IPS-18c (cell line): ENCODE data around the gene SMIM21.

Source experiments
- H3K4me3 ChIP-seq: 2 replicates; pipeline ENCODE4 v1.7.0; 2013; ENCODE audit warnings: low read depth, mild to moderate bottlenecking, low read length, moderate library complexity; ENCODE audit not compliant: insufficient read depth
- H3K9me3 ChIP-seq: one replicate; pipeline ENCODE4 v1.6.1; 2013; ENCODE audit warnings: mild to moderate bottlenecking, low read length, moderate library complexity; ENCODE audit not compliant: control insufficient read depth, insufficient read depth

SMIM21 gene

GRCh38 chr18:75393721-75394120 is 33.8 kb downstream of the SMIM21 start:
- no peak overlapping the region for H3K4me3 ChIP-seq
- H3K9me3 ChIP-seq, result no peaks in the 10 kb centered on the region

- Histone ChIP-seq H3K9me3 (no peaks in the 10 kb centered on the region), H3K4me3 (no peak overlapping the region)
Measured at GRCh38 chr18:75392226-75392578, 35.3 kb downstream of the SMIM21 start.

- Histone ChIP-seq H3K9me3 (no peaks in the 10 kb centered on the region), H3K4me3 (no peak overlapping the region)
Measured at GRCh38 chr18:75391279-75392225, 36.0 kb downstream of the SMIM21 start.

- Histone ChIP-seq H3K4me3 (no peak overlapping the region), H3K9me3 (no peaks in the 10 kb centered on the region)
Measured at GRCh38 chr18:75390854-75391253, 36.6 kb downstream of the SMIM21 start.

- H3K4me3 ChIP-seq, result no peak overlapping the region
- H3K9me3 ChIP-seq, result no peaks in the 10 kb centered on the region
Measured at GRCh38 chr18:75384144-75384543, 43.4 kb downstream of the SMIM21 start.

GRCh38 chr18:75378376-75379315 is 48.9 kb downstream of the SMIM21 start:
- no peak overlapping the region for H3K4me3 ChIP-seq
- H3K9me3 ChIP-seq, result no peaks in the 10 kb centered on the region

- Histone ChIP-seq H3K4me3 (no peak overlapping the region), H3K9me3 (no peaks in the 10 kb centered on the region)
Measured at GRCh38 chr18:75377926-75378325, 49.6 kb downstream of the SMIM21 start.

- H3K4me3 ChIP-seq, result no peak overlapping the region
- no peaks in the 10 kb centered on the region for H3K9me3 ChIP-seq
Measured at GRCh38 chr18:75377258-75377657, 50.2 kb downstream of the SMIM21 start.

- Histone ChIP-seq H3K4me3 (no peak overlapping the region), H3K9me3 (no peaks in the 10 kb centered on the region)
Measured at GRCh38 chr18:75376004-75376403, 51.5 kb downstream of the SMIM21 start.

- Histone ChIP-seq H3K9me3 (no peaks in the 10 kb centered on the region), H3K4me3 (no peak overlapping the region)
Measured at GRCh38 chr18:75375341-75375740, 52.2 kb downstream of the SMIM21 start.

- no peaks in the 10 kb centered on the region for H3K9me3 ChIP-seq
- H3K4me3 ChIP-seq, result no peak overlapping the region
Measured at GRCh38 chr18:75374466-75374865, 53.0 kb downstream of the SMIM21 start.

- Histone ChIP-seq H3K9me3 (no peaks in the 10 kb centered on the region), H3K4me3 (no peak overlapping the region)
Measured at GRCh38 chr18:75369026-75369721, 58.3 kb downstream of the SMIM21 start.

GRCh38 chr18:75365837-75366236 is 61.7 kb downstream of the SMIM21 start:
- Histone ChIP-seq H3K4me3 (no peak overlapping the region), H3K9me3 (no peaks in the 10 kb centered on the region)

GRCh38 chr18:75365254-75365629 is 62.3 kb downstream of the SMIM21 start:
- H3K9me3 ChIP-seq, result no peaks in the 10 kb centered on the region
- H3K4me3 ChIP-seq, result no peak overlapping the region

- Histone ChIP-seq H3K4me3 (no peak overlapping the region), H3K9me3 (no peaks in the 10 kb centered on the region)
Measured at GRCh38 chr18:75364512-75365253, 62.8 kb downstream of the SMIM21 start.

GRCh38 chr18:75363446-75364225 is 63.9 kb downstream of the SMIM21 start:
- Histone ChIP-seq H3K4me3 (no peak overlapping the region), H3K9me3 (no peaks in the 10 kb centered on the region)
